Fibroblast of mammary gland (primary cell): Measurements from ENCODE around the gene LUZP2.

ENCODE experiments used
- DNase-seq: peaks from one replicate; pipeline ENCODE4 v3.0.0-alpha.2; 2010; ENCODE audit warnings: low read depth
- H3K4me3 ChIP-seq: 2 replicates; pipeline ENCODE4 v1.5.1; 2011; ENCODE audit warnings: low read depth, mild to moderate bottlenecking, low read length, moderate library complexity; ENCODE audit not compliant: control insufficient read depth
- CTCF ChIP-seq: conservative IDR thresholded peaks from 2 replicates; pipeline ENCODE4 v1.5.1; 2011; ENCODE audit warnings: low read depth, low read length, inconsistent platforms; ENCODE audit not compliant: control insufficient read depth, insufficient read depth

Gene LUZP2

GRCh38 chr11:25119416-25119815 lies 622.6 kb downstream of the LUZP2 start:
- no peak for DNase-seq
- TF ChIP-seq CTCF = no peak
- H3K4me3 ChIP-seq = no peak overlapping the region
